ENCODE measurements around the gene NUDT16L1. TPM values are rescaled to one million over a fixed set of nuclear protein-coding genes. Genes with fewer than 3 reads are reported as not detected.

Gene NUDT16L1
- total RNA-seq, 1 donor from 2014 or later: 36.7 TPM

- no peak for DNase-seq (ENCODE audit: extremely low spot score, unreplicated experiment)
- no peak overlapping the region for H3K27ac Mint-ChIP-seq
- TF ChIP-seq, protein P1, sequence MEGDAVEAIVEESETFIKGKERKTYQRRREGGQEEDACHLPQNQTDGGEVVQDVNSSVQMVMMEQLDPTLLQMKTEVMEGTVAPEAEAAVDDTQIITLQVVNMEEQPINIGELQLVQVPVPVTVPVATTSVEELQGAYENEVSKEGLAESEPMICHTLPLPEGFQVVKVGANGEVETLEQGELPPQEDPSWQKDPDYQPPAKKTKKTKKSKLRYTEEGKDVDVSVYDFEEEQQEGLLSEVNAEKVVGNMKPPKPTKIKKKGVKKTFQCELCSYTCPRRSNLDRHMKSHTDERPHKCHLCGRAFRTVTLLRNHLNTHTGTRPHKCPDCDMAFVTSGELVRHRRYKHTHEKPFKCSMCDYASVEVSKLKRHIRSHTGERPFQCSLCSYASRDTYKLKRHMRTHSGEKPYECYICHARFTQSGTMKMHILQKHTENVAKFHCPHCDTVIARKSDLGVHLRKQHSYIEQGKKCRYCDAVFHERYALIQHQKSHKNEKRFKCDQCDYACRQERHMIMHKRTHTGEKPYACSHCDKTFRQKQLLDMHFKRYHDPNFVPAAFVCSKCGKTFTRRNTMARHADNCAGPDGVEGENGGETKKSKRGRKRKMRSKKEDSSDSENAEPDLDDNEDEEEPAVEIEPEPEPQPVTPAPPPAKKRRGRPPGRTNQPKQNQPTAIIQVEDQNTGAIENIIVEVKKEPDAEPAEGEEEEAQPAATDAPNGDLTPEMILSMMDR (conservative IDR thresholded peaks at IDR 0.05): no peak
- H3K4me3 Mint-ChIP-seq: no peak overlapping the region
- no peaks in the 10 kb centered on the region for H3K36me3 Mint-ChIP-seq
- H3K27me3 Mint-ChIP-seq: no peaks in the 10 kb centered on the region
- H3K9me3 Mint-ChIP-seq: no peaks in the 10 kb centered on the region
- peaks cover 9% of the 10 kb centered on the region for H3K4me1 Mint-ChIP-seq (ENCODE audit: unreplicated experiment)
These were observed 31.7 kb upstream of the NUDT16L1 start for GRCh38 chr16:4661661-4662060.

DNA sequence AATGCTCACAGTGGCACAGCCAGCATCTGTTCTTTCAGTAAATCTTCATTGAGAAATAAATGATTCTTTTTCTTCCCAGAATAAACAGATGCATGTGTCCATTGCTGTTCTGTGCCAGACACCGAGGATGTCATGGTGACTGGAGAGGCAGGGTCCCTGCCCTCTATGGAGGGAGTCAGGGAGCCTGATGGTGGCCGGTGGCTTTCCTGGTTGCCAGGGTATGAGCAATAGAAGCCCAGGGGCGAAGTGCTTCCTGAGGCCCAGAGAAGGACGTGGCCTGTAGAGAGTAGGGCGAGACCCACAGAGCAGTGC is 29.9 kb upstream of the NUDT16L1 start:
- H3K9me3 Mint-ChIP-seq: no peaks in the 10 kb centered on the region
- TF ChIP-seq, protein P1 (conservative IDR thresholded peaks at IDR 0.05): no peak
- H3K4me1 Mint-ChIP-seq (ENCODE audit: unreplicated experiment): peaks cover 14% of the 10 kb centered on the region
- no peaks in the 10 kb centered on the region for H3K36me3 Mint-ChIP-seq
- peak overlapping the region; percentile 78 for H3K27ac Mint-ChIP-seq
- peak overlapping the region; percentile 34 for H3K4me3 Mint-ChIP-seq
- no peak for DNase-seq (ENCODE audit: extremely low spot score, unreplicated experiment)
- no peaks in the 10 kb centered on the region for H3K27me3 Mint-ChIP-seq

DNA sequence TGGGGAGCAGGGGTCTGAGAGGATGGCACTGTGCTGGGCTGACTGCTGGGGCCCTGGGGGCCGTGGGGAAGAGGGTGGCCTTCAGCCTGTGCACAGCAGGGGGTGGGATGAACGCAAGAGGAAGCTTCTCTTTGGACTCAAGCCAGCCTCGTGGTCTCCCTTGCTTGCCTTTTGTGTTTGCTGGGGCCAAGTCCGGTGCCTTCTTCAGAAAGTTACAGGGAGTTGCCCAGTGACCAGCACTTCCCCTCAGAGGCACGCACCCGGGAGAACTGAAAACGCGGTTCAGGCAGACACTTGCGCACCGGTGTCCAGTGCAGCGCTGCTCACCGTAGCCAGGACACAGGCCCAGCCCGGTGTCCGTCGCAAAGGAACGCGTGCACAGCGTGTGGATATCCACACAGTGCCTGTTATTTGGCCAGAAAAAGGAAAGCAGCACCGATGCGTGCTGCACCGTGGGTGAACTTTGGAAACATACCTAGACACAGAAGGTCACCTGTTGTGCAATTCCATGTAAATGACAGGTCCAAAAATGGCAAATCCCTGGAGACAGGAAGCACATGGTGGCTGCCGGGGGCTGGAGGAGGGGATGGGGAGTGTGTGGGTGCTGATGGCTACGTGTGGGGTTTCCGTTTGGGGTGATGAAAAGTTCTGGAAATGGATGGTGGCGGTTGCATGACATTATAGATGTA is 29.4 kb upstream of the NUDT16L1 start:
- TF ChIP-seq, protein P1 (conservative IDR thresholded peaks at IDR 0.05): no peak
- DNase-seq (ENCODE audit: extremely low spot score, unreplicated experiment): no peak
- H3K4me3 Mint-ChIP-seq: peak overlapping the region; percentile 34
- peak overlapping the region; percentile 78 for H3K27ac Mint-ChIP-seq
- H3K27me3 Mint-ChIP-seq: no peaks in the 10 kb centered on the region
- H3K9me3 Mint-ChIP-seq: no peaks in the 10 kb centered on the region
- peaks cover 14% of the 10 kb centered on the region for H3K4me1 Mint-ChIP-seq (ENCODE audit: unreplicated experiment)
- no peaks in the 10 kb centered on the region for H3K36me3 Mint-ChIP-seq

DNA sequence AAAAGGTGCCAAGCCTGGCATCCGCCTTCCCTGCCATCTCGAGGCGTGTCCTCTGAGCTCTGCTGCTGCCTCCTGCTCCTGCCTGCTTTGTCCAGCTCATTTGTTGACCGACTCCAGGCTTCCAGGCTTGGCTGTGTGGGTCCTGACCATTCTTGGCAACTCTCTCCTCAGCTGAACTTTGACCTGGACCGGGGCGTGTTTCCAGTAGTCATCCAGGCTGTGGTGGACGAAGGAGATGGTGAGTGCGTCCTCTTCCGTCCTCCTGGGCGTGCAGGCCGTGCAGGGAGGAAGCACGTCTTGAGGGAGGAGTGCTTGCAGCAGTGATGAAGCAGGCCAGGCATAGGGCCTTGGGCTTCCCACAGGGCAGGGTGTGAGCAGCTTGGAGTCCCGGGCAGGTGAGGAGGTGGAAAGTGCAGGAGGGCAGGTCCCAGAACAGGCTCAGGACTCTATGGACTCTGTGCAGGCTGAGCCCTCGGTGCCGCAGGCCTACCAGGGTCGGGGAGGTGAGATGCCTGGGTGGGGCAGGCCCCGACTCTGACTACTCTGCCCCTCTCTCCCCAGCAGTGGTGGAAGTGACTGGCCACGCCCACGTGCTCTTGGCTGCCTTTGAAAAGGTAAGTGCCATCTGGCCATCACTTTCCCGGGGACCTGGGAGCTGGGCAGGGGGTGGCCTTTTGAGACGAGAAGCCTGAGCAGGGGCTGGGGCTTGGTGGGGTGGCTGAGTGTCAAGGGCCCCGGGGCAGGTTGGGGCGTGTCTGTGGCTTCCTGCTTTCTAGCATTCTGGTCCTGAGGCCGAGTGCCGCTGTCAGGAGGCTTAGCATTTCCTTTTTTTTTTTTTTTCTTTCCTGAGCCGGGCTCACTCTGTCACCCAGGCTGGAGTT is 28.6 kb upstream of the NUDT16L1 start:
- H3K36me3 Mint-ChIP-seq: peaks cover 4% of the 10 kb centered on the region
- peaks cover 14% of the 10 kb centered on the region for H3K4me1 Mint-ChIP-seq (ENCODE audit: unreplicated experiment)
- no peak for DNase-seq (ENCODE audit: extremely low spot score, unreplicated experiment)
- no peaks in the 10 kb centered on the region for H3K27me3 Mint-ChIP-seq
- TF ChIP-seq, protein P1 (conservative IDR thresholded peaks at IDR 0.05): no peak
- peak overlapping the region; percentile 25 for H3K4me3 Mint-ChIP-seq
- H3K9me3 Mint-ChIP-seq: no peaks in the 10 kb centered on the region
- peak overlapping the region; percentile 76 for H3K27ac Mint-ChIP-seq

GRCh38 chr16:4666537-4667202 is 26.7 kb upstream of the NUDT16L1 start:
- TF ChIP-seq, protein P1 (conservative IDR thresholded peaks at IDR 0.05): no peak
- H3K4me1 Mint-ChIP-seq (ENCODE audit: unreplicated experiment): peaks cover 14% of the 10 kb centered on the region
- no peak overlapping the region for H3K27ac Mint-ChIP-seq
- H3K4me3 Mint-ChIP-seq: no peak overlapping the region
- no peaks in the 10 kb centered on the region for H3K9me3 Mint-ChIP-seq
- peaks cover 4% of the 10 kb centered on the region for H3K36me3 Mint-ChIP-seq
- H3K27me3 Mint-ChIP-seq: no peaks in the 10 kb centered on the region
- no peak for DNase-seq (ENCODE audit: extremely low spot score, unreplicated experiment)

Measured in type B pancreatic cell (in vitro differentiated cells).